ENCODE measurements around the gene GDPGP1. TPM values are rescaled to one million over a fixed set of nuclear protein-coding genes. Genes with fewer than 3 reads are reported as not detected.
"Not testable (repeated sequence)": the region's sequence is repeated elsewhere in the genome, so short reads cannot be mapped to it uniquely, and the experiment has no call there.

The GDPGP1 gene
- polyA plus RNA-seq, 1 donor (not counting 4 experiments of a cell fraction or from before 2014, with no cell fraction given) = 0.92 TPM

GRCh38 chr15:90270502-90271150 is 36.6 kb downstream of the GDPGP1 start:
- Histone ChIP-seq H3K9me3 (ENCODE audit: control insufficient read depth, low read depth, low read length) (no peaks in the 10 kb centered on the region), H2AFZ (ENCODE audit: control insufficient read depth, low read length) (no peak overlapping the region), H3K36me3 (ENCODE audit: control insufficient read depth in 2 of 2, extremely low read depth in 1 of 2, insufficient read depth in 2 of 2, low read length in 2 of 2) (peaks cover 13 to 34% of the 10 kb centered on the region in 2 experiments), H3K27ac (ENCODE audit: control insufficient read depth, insufficient read depth, low read length) (no peak overlapping the region), H3K4me2 (ENCODE audit: control insufficient read depth, extremely low read depth, insufficient read depth, low read depth, low read length) (no peak overlapping the region), H3K9ac (ENCODE audit: control insufficient read depth, extremely low read depth, insufficient read depth, low read length) (no peak overlapping the region), H3K4me1 (ENCODE audit: control insufficient read depth, extremely low read depth, insufficient read depth, low read length) (peaks cover 16% of the 10 kb centered on the region), H3K27me3 (ENCODE audit: control insufficient read depth, extremely low read depth, insufficient read depth, low read length) (no peaks in the 10 kb centered on the region), H4K20me1 (ENCODE audit: control insufficient read depth, extremely low read depth, insufficient read depth, low read length) (peaks cover 3% of the 10 kb centered on the region), H3K79me2 (ENCODE audit: control insufficient read depth, insufficient read depth, low read length) (peaks cover 60% of the 10 kb centered on the region), H3K4me3 (ENCODE audit: control insufficient read depth in 2 of 3, extremely low read depth in 1 of 3, insufficient read depth in 2 of 3, low read depth in 1 of 3, low read length in 3 of 3) (no peak overlapping the region), H3K9me1 (ENCODE audit: control insufficient read depth, extremely low read depth, insufficient read depth, low read length) (peaks cover 5% of the 10 kb centered on the region)
- no peak for TF ChIP-seq CTCF (optimal IDR thresholded peaks at IDR 0.05 in 1 of 3, IDR thresholded peaks at IDR 0.05 in 1 of 3, conservative IDR thresholded peaks at IDR 0.05 in 1 of 3; ENCODE audit: extremely low read depth in 1 of 3, insufficient read depth in 2 of 3, low read length in 3 of 3)
- no peak for TF ChIP-seq EZH2 (IDR thresholded peaks at IDR 0.05; ENCODE audit: low read length)
- no peak for FAIRE-seq
- DNase-seq (ENCODE audit: low read depth, low spot score) = no peak
- dilution Hi-C loops (cut with MboI; ENCODE audit: extremely low pct_ligation_motif_present, low sequenced_read_pairs) = no loop called here

GRCh38 chr15:90271459-90272166 is 37.6 kb downstream of the GDPGP1 start:
- TF ChIP-seq CTCF (optimal IDR thresholded peaks at IDR 0.05 in 1 of 3, IDR thresholded peaks at IDR 0.05 in 1 of 3, conservative IDR thresholded peaks at IDR 0.05 in 1 of 3; ENCODE audit: extremely low read depth in 1 of 3, insufficient read depth in 2 of 3, low read length in 3 of 3) (no peak), EZH2 (IDR thresholded peaks at IDR 0.05; ENCODE audit: low read length) (no peak)
- Histone ChIP-seq H3K9ac (ENCODE audit: control insufficient read depth, extremely low read depth, insufficient read depth, low read length) (no peak overlapping the region), H3K4me1 (ENCODE audit: control insufficient read depth, extremely low read depth, insufficient read depth, low read length) (peaks cover 14% of the 10 kb centered on the region), H3K79me2 (ENCODE audit: control insufficient read depth, insufficient read depth, low read length) (peaks cover 51% of the 10 kb centered on the region), H3K9me3 (ENCODE audit: control insufficient read depth, low read depth, low read length) (no peaks in the 10 kb centered on the region), H2AFZ (ENCODE audit: control insufficient read depth, low read length) (no peak overlapping the region), H4K20me1 (ENCODE audit: control insufficient read depth, extremely low read depth, insufficient read depth, low read length) (peaks cover 3% of the 10 kb centered on the region), H3K9me1 (ENCODE audit: control insufficient read depth, extremely low read depth, insufficient read depth, low read length) (peaks cover 5% of the 10 kb centered on the region), H3K4me2 (ENCODE audit: control insufficient read depth, extremely low read depth, insufficient read depth, low read depth, low read length) (no peak overlapping the region), H3K4me3 (ENCODE audit: control insufficient read depth in 2 of 3, extremely low read depth in 1 of 3, insufficient read depth in 2 of 3, low read depth in 1 of 3, low read length in 3 of 3) (no peak overlapping the region), H3K36me3 (ENCODE audit: control insufficient read depth in 2 of 2, extremely low read depth in 1 of 2, insufficient read depth in 2 of 2, low read length in 2 of 2) (peaks cover 13 to 33% of the 10 kb centered on the region in 2 experiments), H3K27ac (ENCODE audit: control insufficient read depth, insufficient read depth, low read length) (no peak overlapping the region), H3K27me3 (ENCODE audit: control insufficient read depth, extremely low read depth, insufficient read depth, low read length) (no peaks in the 10 kb centered on the region)
- dilution Hi-C loops (cut with MboI; ENCODE audit: extremely low pct_ligation_motif_present, low sequenced_read_pairs) = no loop called here
- FAIRE-seq (peak; percentile 43), DNase-seq (ENCODE audit: low read depth, low spot score) (no peak)

GRCh38 chr15:90278467-90278866 is 44.5 kb downstream of the GDPGP1 start:
- H3K4me3 ChIP-seq (ENCODE audit: control insufficient read depth in 2 of 3, extremely low read depth in 1 of 3, insufficient read depth in 2 of 3, low read depth in 1 of 3, low read length in 3 of 3); FAIRE-seq; H3K36me3 ChIP-seq (ENCODE audit: control insufficient read depth in 2 of 2, extremely low read depth in 1 of 2, insufficient read depth in 2 of 2, low read length in 2 of 2); H4K20me1 ChIP-seq (ENCODE audit: control insufficient read depth, extremely low read depth, insufficient read depth, low read length); H3K4me1 ChIP-seq (ENCODE audit: control insufficient read depth, extremely low read depth, insufficient read depth, low read length); H3K27me3 ChIP-seq (ENCODE audit: control insufficient read depth, extremely low read depth, insufficient read depth, low read length); H2AFZ ChIP-seq (ENCODE audit: control insufficient read depth, low read length); H3K9ac ChIP-seq (ENCODE audit: control insufficient read depth, extremely low read depth, insufficient read depth, low read length); H3K9me3 ChIP-seq (ENCODE audit: control insufficient read depth, low read depth, low read length); dilution Hi-C loops (cut with MboI; ENCODE audit: extremely low pct_ligation_motif_present, low sequenced_read_pairs); DNase-seq (ENCODE audit: low read depth, low spot score); H3K27ac ChIP-seq (ENCODE audit: control insufficient read depth, insufficient read depth, low read length); H3K4me2 ChIP-seq (ENCODE audit: control insufficient read depth, extremely low read depth, insufficient read depth, low read depth, low read length); H3K9me1 ChIP-seq (ENCODE audit: control insufficient read depth, extremely low read depth, insufficient read depth, low read length); H3K79me2 ChIP-seq (ENCODE audit: control insufficient read depth, insufficient read depth, low read length): not testable (repeated sequence)

All from keratinocyte (primary cell).